CD4-positive, alpha-beta T cell treated with Interleukin-4 for 1 hour (primary cell): Measurements from ENCODE around the gene UGT1A6.

Source experiments
- DNase-seq, 2 donors: peaks; one replicate each; pipeline ENCODE4 v3.0.0-alpha.2; 2020 to 2022

Gene UGT1A6

GRCh38 chr2:233803292-233803911, 110.7 kb downstream of the UGT1A6 start:
- no peak for DNase-seq

- DNase-seq, result no peak
Measured at GRCh38 chr2:233803994-233804393, 111.3 kb downstream of the UGT1A6 start.

GRCh38 chr2:233807215-233807865, 114.7 kb downstream of the UGT1A6 start:
- peak in 1 of 2 donors; percentile 7 for DNase-seq

GRCh38 chr2:233807966-233808935, 115.6 kb downstream of the UGT1A6 start:
- DNase-seq, result peak in 1 of 2 donors; percentile 4

- peak in 1 of 2 donors; percentile 7 for DNase-seq
Measured at GRCh38 chr2:233810385-233810784, 117.7 kb downstream of the UGT1A6 start.

GRCh38 chr2:233811087-233811486, 118.4 kb downstream of the UGT1A6 start:
- peak in 1 of 2 donors; percentile 7 for DNase-seq

GRCh38 chr2:233811732-233812131, 119.0 kb downstream of the UGT1A6 start:
- DNase-seq, result peak in 1 of 2 donors; percentile 6

- peak in 1 of 2 donors; percentile 7 for DNase-seq
Measured at GRCh38 chr2:233813236-233814055, 120.8 kb downstream of the UGT1A6 start.

GRCh38 chr2:233814056-233814835, 121.6 kb downstream of the UGT1A6 start:
- peak; percentile 3 to 5 for DNase-seq

GRCh38 chr2:233815861-233816260, 123.2 kb downstream of the UGT1A6 start:
- no peak for DNase-seq

- DNase-seq, result no peak
Measured at GRCh38 chr2:233816334-233816733, 123.6 kb downstream of the UGT1A6 start.

GRCh38 chr2:233816771-233817170, 124.1 kb downstream of the UGT1A6 start:
- no peak for DNase-seq

GRCh38 chr2:233817361-233817911, 124.7 kb downstream of the UGT1A6 start:
- DNase-seq, result peak in 1 of 2 donors; percentile 10

GRCh38 chr2:233817995-233818638, 125.4 kb downstream of the UGT1A6 start:
- peak in 1 of 2 donors; percentile 10 for DNase-seq

GRCh38 chr2:233818639-233819621, 126.2 kb downstream of the UGT1A6 start:
- peak in 1 of 2 donors; percentile 5 for DNase-seq

GRCh38 chr2:233819884-233820773, 127.4 kb downstream of the UGT1A6 start:
- DNase-seq, result peak in 1 of 2 donors; percentile 5

- no peak for DNase-seq
Measured at GRCh38 chr2:233820774-233821105, 128.1 kb downstream of the UGT1A6 start.

- no peak for DNase-seq
Measured at GRCh38 chr2:233821196-233821595, 128.5 kb downstream of the UGT1A6 start.
